PFSK-1 (cell line): ENCODE results near the gene CACNA2D4.

Source experiments
- POLR2AphosphoS5 ChIP-seq: IDR thresholded peaks from 2 replicates; pipeline ENCODE4 v1.6.1; 2012; ENCODE audit warnings: low read depth, mild to moderate bottlenecking, control low read depth, low read length, moderate library complexity
- SIN3A ChIP-seq: IDR thresholded peaks from 2 replicates; pipeline ENCODE4 v1.6.1; 2012; ENCODE audit warnings: mild to moderate bottlenecking, low read length, moderate library complexity, borderline replicate concordance; ENCODE audit not compliant: insufficient read depth
- TAF1 ChIP-seq: IDR thresholded peaks from 2 replicates; pipeline ENCODE4 v1.6.1; 2012; ENCODE audit warnings: low read length, control low read depth, borderline replicate concordance; ENCODE audit not compliant: insufficient read depth
- TF ChIP-seq, protein P1 (sequence below), 2 experiments: IDR thresholded peaks; 2 replicates each; pipeline versions ENCODE4 v1.6.1 to v1.8.0; 2011 to 2012; ENCODE audit warnings: low read depth in 2 of 2, low read length in 2 of 2, control low read depth in 1 of 2, inconsistent platforms in 1 of 2, mild to moderate bottlenecking in 1 of 2, moderate library complexity in 1 of 2; ENCODE audit not compliant: insufficient read depth in 1 of 2

DNA sequence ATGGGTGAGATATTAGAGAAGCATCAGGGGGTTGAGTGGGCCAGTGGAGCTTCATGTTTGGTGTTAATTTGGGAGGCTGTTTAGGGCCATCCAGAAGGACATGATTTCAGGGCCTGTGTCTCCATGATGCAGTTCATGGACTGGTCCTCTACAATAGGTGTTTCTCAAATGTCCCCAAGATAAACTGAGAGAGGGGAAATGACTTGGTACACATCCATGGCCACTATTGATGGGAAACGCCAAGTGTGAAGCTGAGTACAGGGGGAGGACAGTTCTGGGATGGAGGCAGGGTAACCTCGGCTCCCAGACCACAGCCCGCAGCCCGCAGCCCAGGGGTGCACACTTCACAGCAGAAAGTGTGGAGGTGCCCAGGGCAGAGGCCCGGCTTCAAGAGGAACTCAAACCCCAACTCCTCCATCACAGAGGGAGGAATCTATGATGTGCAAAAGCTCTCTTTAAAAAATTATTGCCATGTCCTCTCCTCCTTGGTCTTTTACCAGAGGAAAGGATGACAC is 33.3 kb downstream of the CACNA2D4 start:
- TF ChIP-seq POLR2AphosphoS5 (no peak), TAF1 (no peak), SIN3A (no peak)
- TF ChIP-seq, protein P1, sequence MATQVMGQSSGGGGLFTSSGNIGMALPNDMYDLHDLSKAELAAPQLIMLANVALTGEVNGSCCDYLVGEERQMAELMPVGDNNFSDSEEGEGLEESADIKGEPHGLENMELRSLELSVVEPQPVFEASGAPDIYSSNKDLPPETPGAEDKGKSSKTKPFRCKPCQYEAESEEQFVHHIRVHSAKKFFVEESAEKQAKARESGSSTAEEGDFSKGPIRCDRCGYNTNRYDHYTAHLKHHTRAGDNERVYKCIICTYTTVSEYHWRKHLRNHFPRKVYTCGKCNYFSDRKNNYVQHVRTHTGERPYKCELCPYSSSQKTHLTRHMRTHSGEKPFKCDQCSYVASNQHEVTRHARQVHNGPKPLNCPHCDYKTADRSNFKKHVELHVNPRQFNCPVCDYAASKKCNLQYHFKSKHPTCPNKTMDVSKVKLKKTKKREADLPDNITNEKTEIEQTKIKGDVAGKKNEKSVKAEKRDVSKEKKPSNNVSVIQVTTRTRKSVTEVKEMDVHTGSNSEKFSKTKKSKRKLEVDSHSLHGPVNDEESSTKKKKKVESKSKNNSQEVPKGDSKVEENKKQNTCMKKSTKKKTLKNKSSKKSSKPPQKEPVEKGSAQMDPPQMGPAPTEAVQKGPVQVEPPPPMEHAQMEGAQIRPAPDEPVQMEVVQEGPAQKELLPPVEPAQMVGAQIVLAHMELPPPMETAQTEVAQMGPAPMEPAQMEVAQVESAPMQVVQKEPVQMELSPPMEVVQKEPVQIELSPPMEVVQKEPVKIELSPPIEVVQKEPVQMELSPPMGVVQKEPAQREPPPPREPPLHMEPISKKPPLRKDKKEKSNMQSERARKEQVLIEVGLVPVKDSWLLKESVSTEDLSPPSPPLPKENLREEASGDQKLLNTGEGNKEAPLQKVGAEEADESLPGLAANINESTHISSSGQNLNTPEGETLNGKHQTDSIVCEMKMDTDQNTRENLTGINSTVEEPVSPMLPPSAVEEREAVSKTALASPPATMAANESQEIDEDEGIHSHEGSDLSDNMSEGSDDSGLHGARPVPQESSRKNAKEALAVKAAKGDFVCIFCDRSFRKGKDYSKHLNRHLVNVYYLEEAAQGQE (IDR thresholded peaks at IDR 0.05; ENCODE audit: insufficient read depth in 1 of 2, low read depth in 2 of 2, low read length in 2 of 2) = no peak
